ENCODE data around the gene TAS2R30.

TAS2R30 gene

DNA sequence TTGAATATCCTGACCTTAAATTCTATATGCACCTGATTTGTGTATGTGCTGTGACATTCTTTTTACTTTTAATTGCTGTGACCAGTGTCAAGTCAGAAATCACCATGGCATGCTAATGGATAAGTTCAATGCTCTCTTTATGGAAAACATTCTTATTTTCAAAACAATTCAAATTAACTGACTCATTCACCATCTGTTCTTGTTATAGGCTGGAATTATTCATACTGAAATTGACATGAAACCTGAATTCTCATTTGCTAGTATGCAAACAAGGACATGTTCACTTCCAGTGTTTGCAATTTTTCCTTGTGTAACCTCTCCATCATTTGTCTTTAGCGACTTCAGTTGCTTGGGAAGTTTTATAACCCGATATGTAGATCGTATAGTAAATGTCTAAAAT lies at the start of gene TAS2R30:
Gene TAS2R30 (minus strand): TSS at position 340 of the 400 bp plus-strand sequence. CDS start 400 bp downstream, outside the sequence.
- DNase-seq (ENCODE audit: low spot score) = no peak
- ChIA-PET CTCF (no interaction called here), POLR2A (ENCODE audit: low non-redundant PET) (no interaction called here)

GRCh38 chr12:11183011-11183410 lies 48.6 kb upstream of the TAS2R30 start:
- POLR2A ChIA-PET (ENCODE audit: low non-redundant PET) = no interaction called here
- CTCF ChIA-PET = interaction anchor here (0.6 kb wide), 1 partner anchor 1252 kb away, joined by 3 read pairs; no protein-coding TSS in a partner anchor
- no peak for TF ChIP-seq CTCF (conservative IDR thresholded peaks at IDR 0.05; ENCODE audit: low read depth)
- H3K27ac ChIP-seq = no peak overlapping the region
- DNase-seq (ENCODE audit: low spot score) = no peak

More for the DNA sequence above, at the start of gene TAS2R30:
- TF ChIP-seq CTCF (conservative IDR thresholded peaks at IDR 0.05; ENCODE audit: low read depth) = no peak
- no peak within 1 kb of the TSS for H3K27ac ChIP-seq

- ChIA-PET CTCF (no interaction called here), POLR2A (ENCODE audit: low non-redundant PET) (no interaction called here)
- no peak for DNase-seq (ENCODE audit: low spot score)
- TF ChIP-seq CTCF (conservative IDR thresholded peaks at IDR 0.05; ENCODE audit: low read depth) = no peak
- no peak overlapping the region for H3K27ac ChIP-seq
Observed at GRCh38 chr12:11182529-11182928, 48.1 kb upstream of the TAS2R30 start.

GRCh38 chr12:11178250-11178649 lies 43.8 kb upstream of the TAS2R30 start:
- ChIA-PET CTCF (interaction anchor here (0.6 kb wide), 1 partner anchor 1521 kb away, joined by 3 read pairs; no protein-coding TSS in a partner anchor), POLR2A (ENCODE audit: low non-redundant PET) (no interaction called here)
- no peak for DNase-seq (ENCODE audit: low spot score)
- TF ChIP-seq CTCF (conservative IDR thresholded peaks at IDR 0.05; ENCODE audit: low read depth) = no peak
- H3K27ac ChIP-seq = no peak overlapping the region

DNA sequence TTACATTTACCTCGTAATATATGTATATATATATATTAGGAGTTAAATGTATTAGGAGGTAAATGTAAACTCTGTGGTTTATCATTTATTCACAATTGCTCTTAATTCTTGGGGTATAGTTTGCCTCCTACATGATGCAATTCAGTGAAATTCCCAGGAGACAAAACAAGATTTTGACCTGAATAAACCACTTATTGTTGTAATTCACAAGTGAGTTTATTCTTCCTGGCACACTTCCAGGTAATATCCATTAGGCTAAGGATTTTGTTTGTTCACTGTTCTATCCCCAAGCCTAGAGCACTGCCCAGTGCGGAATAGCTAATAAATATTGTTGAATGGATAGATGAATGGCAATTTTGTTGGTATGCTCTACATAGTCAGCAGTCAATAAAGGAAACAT lies 39.6 kb upstream of the TAS2R30 start:
- no peak for DNase-seq (ENCODE audit: low spot score)
- ChIA-PET CTCF (interaction anchor here (0.6 kb wide), 1 partner anchor 814 kb away, joined by 3 read pairs; no protein-coding TSS in a partner anchor), POLR2A (ENCODE audit: low non-redundant PET) (no interaction called here)
- no peak overlapping the region for H3K27ac ChIP-seq
- no peak for TF ChIP-seq CTCF (conservative IDR thresholded peaks at IDR 0.05; ENCODE audit: low read depth)

GRCh38 chr12:11171969-11172675 lies 37.7 kb upstream of the TAS2R30 start:
- ChIA-PET POLR2A (ENCODE audit: low non-redundant PET) (interaction anchor here (0.7 kb wide), 1 partner anchor 10 kb away, joined by 3 read pairs; no protein-coding TSS in a partner anchor), CTCF (interaction anchor here (0.6 to 1.3 kb wide), 4 partner anchors 27 to 1192 kb away, joined by 3 to 8 read pairs (median 4); no protein-coding TSS in a partner anchor)
- H3K27ac ChIP-seq = peak overlapping the region; percentile 96
- DNase-seq (ENCODE audit: low spot score) = no peak
- no peak for TF ChIP-seq CTCF (conservative IDR thresholded peaks at IDR 0.05; ENCODE audit: low read depth)

Measured in RWPE1 (cell line).